22Rv1 (cell line): ENCODE data around the gene AP3M1.

ENCODE experiments used
- H3K27ac ChIP-seq: fragments of 450-650 bp; 2 replicates; pipeline ENCODE4 v1.5.1; 2017
- ZFX ChIP-seq: fragments of 450-650 bp; IDR thresholded peaks from 2 replicates; pipeline ENCODE4 v1.6.1; 2017; ENCODE audit warnings: antibody characterized with exemption, borderline replicate concordance
- TF ChIP-seq, protein P1 (sequence below): fragments of 450-650 bp; IDR thresholded peaks from 2 replicates; pipeline ENCODE4 v1.5.1; 2017; ENCODE audit warnings: mild to moderate bottlenecking

Gene AP3M1

DNA sequence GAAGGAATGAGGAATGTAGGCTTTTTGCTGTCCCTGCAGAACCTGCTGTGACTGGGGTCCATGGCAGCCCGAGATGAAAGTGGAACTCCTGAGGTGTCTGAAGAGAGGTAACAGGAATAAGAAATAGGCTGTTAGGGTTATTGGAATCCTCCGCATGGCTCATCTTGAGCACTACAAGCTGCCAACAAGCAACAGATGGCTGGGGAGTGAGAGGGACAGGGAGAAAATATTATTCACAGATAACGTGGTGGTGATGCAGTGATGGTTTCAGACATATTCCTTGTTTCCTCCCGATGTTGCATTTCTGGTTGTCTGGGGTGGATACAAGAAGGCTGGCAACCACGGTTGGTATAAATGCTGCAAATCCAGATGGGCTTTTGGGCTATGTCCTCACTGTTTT, 46.1 kb downstream of the AP3M1 start:
- no peak overlapping the region for H3K27ac ChIP-seq
- no peak for TF ChIP-seq ZFX
- TF ChIP-seq, protein P1, sequence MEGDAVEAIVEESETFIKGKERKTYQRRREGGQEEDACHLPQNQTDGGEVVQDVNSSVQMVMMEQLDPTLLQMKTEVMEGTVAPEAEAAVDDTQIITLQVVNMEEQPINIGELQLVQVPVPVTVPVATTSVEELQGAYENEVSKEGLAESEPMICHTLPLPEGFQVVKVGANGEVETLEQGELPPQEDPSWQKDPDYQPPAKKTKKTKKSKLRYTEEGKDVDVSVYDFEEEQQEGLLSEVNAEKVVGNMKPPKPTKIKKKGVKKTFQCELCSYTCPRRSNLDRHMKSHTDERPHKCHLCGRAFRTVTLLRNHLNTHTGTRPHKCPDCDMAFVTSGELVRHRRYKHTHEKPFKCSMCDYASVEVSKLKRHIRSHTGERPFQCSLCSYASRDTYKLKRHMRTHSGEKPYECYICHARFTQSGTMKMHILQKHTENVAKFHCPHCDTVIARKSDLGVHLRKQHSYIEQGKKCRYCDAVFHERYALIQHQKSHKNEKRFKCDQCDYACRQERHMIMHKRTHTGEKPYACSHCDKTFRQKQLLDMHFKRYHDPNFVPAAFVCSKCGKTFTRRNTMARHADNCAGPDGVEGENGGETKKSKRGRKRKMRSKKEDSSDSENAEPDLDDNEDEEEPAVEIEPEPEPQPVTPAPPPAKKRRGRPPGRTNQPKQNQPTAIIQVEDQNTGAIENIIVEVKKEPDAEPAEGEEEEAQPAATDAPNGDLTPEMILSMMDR = no peak

DNA sequence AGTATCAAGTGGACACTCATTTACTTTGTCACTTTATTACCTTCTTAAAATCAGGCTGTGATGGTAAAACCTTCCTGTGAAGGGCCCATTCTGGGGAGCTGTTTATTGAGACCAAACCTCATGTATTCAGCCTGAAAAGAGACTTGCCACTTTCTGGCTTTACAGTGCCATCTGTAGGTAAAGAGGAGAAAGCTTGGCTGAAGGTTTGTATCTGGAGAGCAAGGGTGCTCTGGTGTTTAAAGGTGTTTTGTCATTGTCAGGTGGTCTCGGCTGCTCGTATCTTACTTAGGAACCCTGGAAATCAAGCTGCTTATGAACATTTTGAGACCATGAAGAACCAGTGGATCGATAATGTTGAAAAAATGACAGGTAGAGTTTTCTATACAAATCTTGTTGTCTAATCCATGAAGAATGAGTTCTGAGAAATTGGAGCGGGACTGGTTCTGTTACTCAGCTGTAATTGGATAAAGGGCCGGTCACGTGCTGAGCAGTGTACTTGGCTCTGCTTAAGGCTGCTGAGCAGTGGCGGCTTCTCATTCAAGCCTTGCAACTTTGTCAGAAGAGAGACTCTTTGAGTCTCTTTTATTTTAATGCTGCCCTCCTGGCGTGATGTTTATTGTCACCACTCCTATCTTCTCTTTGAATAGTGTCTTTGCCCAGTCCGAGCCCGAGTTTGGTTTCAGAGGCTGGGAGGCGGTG, 46.9 kb downstream of the AP3M1 start:
- H3K27ac ChIP-seq = no peak overlapping the region
- TF ChIP-seq, protein P1 = peak; percentile 45
- TF ChIP-seq ZFX = no peak

DNA sequence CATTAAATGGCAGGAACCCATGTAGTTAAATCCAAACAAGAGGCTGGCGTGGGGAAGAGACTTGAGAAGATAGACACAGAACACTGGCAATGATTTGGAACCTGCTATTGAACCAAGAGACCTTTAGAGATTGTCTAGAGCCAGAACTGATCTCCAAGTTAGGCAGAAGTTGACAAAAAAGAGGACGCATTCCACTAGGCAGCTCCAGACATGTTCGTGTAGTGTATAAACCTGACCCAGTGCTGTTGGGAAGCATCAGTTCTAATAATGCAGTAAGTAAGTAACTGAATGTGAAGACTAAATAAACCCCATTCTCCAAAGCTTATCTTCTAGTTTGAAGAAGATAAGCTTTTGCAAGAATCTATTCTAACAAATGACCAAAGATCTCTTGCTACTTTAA, 50.8 kb downstream of the AP3M1 start:
- TF ChIP-seq ZFX = no peak
- TF ChIP-seq, protein P1 = no peak
- no peak overlapping the region; the same call in 1 of the 2 replicates for H3K27ac ChIP-seq

DNA sequence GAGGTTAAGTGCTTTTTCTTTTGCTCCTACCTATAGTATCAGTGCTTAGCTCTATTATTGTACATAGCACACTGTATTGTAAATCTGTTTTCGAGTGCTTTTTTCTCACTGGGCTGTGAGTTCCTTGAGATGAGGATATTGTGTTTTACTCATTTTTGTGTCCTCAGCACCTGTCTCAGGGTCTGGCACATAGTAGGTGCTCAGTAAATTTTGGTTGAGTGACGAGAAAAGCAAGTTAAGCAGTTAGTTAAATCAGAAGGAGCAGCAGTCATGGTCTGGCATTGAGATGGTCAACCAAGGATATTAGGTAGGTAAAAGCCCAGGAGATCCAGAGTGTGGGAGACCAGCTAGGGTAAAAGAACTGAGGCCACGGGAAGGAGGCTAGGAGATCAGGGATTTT, 51.2 kb downstream of the AP3M1 start:
- no peak overlapping the region for H3K27ac ChIP-seq
- TF ChIP-seq, protein P1 = no peak
- no peak for TF ChIP-seq ZFX

DNA sequence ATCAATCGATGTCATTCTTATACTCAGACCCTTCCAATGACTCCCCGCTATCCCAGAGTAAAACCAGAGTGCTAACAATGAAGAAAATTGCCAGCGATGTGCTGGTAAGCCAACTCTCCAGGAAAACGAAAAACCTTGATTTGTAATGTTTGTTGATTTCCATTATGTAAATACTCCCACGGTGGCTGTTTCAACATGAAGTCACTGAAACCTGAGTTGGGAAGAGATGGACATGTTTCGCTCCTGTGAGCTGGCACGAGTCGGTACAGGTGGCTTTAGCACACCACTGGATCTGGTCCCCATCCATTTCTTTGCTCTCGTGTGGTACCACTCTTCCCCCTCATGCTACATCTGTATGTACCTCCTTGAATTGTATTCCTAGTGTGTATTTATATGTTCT, 52.9 kb downstream of the AP3M1 start:
- TF ChIP-seq, protein P1 = no peak
- no peak for TF ChIP-seq ZFX

DNA sequence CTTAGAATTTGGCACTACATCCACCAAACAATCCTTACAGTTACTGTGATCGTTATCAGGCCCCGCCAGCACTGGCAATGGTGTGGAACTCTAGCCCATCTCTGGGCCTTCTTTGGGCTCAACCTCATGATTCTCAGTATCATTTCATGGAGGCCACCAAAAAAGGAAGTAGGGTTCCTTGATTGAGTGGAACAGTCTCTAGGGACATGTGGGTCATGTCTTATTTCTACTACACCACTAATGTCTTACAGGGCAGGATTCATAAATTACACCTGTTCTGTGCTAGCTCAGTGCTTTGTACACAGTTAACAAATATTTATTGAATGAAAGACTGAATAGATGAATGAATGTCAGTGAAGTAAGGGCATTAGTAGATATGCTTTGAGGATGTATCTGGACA, 53.9 kb downstream of the AP3M1 start:
- no peak for TF ChIP-seq ZFX
- TF ChIP-seq, protein P1 = no peak
- no peak overlapping the region for H3K27ac ChIP-seq

More for the DNA sequence above, 52.9 kb downstream of the AP3M1 start:
- no peak overlapping the region for H3K27ac ChIP-seq

DNA sequence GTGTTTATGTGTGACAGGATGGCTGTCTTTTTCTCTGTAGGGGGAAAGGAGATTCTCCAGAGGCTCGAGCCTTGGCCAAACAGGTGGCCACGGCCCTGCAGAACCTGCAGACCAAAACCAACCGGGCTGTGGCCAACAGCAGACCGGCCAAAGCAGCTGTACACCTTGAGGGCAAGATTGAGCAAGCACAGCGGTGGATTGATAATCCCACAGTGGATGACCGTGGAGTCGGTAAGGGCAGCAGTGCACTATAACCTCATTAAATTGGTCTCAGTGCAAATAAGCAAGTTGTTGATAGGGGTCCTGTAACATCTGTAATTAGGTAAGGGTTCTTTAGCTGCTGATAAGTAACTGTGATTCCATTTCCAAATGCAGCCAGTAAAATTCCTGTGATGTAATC, 56.4 kb downstream of the AP3M1 start:
- no peak for TF ChIP-seq ZFX
- TF ChIP-seq, protein P1 = no peak
- no peak overlapping the region for H3K27ac ChIP-seq
